HTR-8/SVneo (cell line): ENCODE data around the gene RNF183.

ENCODE experiments used
- DNase-seq: peaks from one replicate; pipeline ENCODE4 v3.0.0; 2011; ENCODE audit warnings: low spot score, mixed read lengths; ENCODE audit not compliant: insufficient read length
- FAIRE-seq: peaks from 2 replicates; lab custom pipeline; 2011; peaks lifted over from hg19 to GRCh38; lab: Jason Lieb, UNC

Gene RNF183

GRCh38 chr9:113302792-113303418 is at the start of gene RNF183:
Gene RNF183 (minus strand): TSS chr9:113303376. CDS start chr9:113298184, 5,192 bp downstream.
- DNase-seq (no peak), FAIRE-seq (no peak)

GRCh38 chr9:113352411-113352810 is 49.2 kb upstream of the RNF183 start:
- DNase-seq, result no peak
- FAIRE-seq, result no peak

- no peak for DNase-seq
- no peak for FAIRE-seq
Observed at GRCh38 chr9:113352006-113352405, 48.8 kb upstream of the RNF183 start.

GRCh38 chr9:113350937-113351336 is 47.8 kb upstream of the RNF183 start:
- DNase-seq (no peak), FAIRE-seq (no peak)

- DNase-seq (no peak), FAIRE-seq (no peak)
Observed at GRCh38 chr9:113350107-113350661, 47.0 kb upstream of the RNF183 start.

GRCh38 chr9:113349445-113350094 is 46.4 kb upstream of the RNF183 start, which contains the start of gene BSPRY:
Gene BSPRY (plus strand): TSS chr9:113349541. CDS start chr9:113349580, 39 bp downstream.
- FAIRE-seq, result no peak
- DNase-seq, result no peak

GRCh38 chr9:113349066-113349444 is 45.9 kb upstream of the RNF183 start:
- DNase-seq, result no peak
- no peak for FAIRE-seq

- DNase-seq, result no peak
- FAIRE-seq, result no peak
Observed at GRCh38 chr9:113348437-113348836, 45.3 kb upstream of the RNF183 start.

- FAIRE-seq, result no peak
- no peak for DNase-seq
Observed at GRCh38 chr9:113345671-113346070, 42.5 kb upstream of the RNF183 start.

GRCh38 chr9:113345190-113345589 is 42.0 kb upstream of the RNF183 start:
- no peak for DNase-seq
- FAIRE-seq, result no peak

- FAIRE-seq (no peak), DNase-seq (no peak)
Observed at GRCh38 chr9:113343732-113344231, 40.6 kb upstream of the RNF183 start.

- FAIRE-seq, result no peak
- no peak for DNase-seq
Observed at GRCh38 chr9:113341712-113342410, 38.7 kb upstream of the RNF183 start.

- no peak for FAIRE-seq
- peak; percentile 82 for DNase-seq
Observed at GRCh38 chr9:113340011-113340699, 37.0 kb upstream of the RNF183 start, which contains the start of gene WDR31. Gene WDR31 (minus strand): TSS chr9:113340275. CDS start chr9:113332022, 8,253 bp downstream.

GRCh38 chr9:113337714-113338113 is 34.5 kb upstream of the RNF183 start:
- FAIRE-seq, result no peak
- DNase-seq, result no peak

GRCh38 chr9:113331780-113332179 is 28.6 kb upstream of the RNF183 start:
- no peak for DNase-seq
- FAIRE-seq, result no peak

- no peak for FAIRE-seq
- DNase-seq, result no peak
Observed at GRCh38 chr9:113328045-113328782, 25.0 kb upstream of the RNF183 start.

- FAIRE-seq (no peak), DNase-seq (no peak)
Observed at GRCh38 chr9:113326230-113326629, 23.1 kb upstream of the RNF183 start.

- DNase-seq (no peak), FAIRE-seq (no peak)
Observed at GRCh38 chr9:113322671-113323070, 19.5 kb upstream of the RNF183 start.

- DNase-seq, result no peak
- FAIRE-seq, result no peak
Observed at GRCh38 chr9:113320051-113320450, 16.9 kb upstream of the RNF183 start.
